Posterior vena cava (tissue), 2 donors: Measurements from ENCODE around the gene HNRNPA1L2. TPM values are rescaled to one million over a fixed set of nuclear protein-coding genes. Genes with fewer than 3 reads are reported as not detected.

ENCODE experiments used
- total RNA-seq, 2 donors: library from RNA; stranded (reverse); fragmentation: NEBNext Ultra II Directional; extraction: Animal tissue kit (Norgen Biotek cat#: 25700); gene quantifications; one replicate each; pipeline ENCODE4 v1.2.1, GENCODE V29; 2021
- donor health status: DM: yes; HTN: yes; CAD: no.
- donor health status: DM: yes; HTN: yes; CAD: no.

The HNRNPA1L2 gene
- total RNA-seq, 2 donors from 2014 or later: 5.6 to 7.5 TPM

Other genes starting within 250 kb of the HNRNPA1L2 start
- 1 to 10 TPM; 6.3 to 7.9 TPM for gene THSD1, start 236.3 kb upstream of the HNRNPA1L2 start, total RNA-seq
- gene VPS36, start 191.8 kb upstream of the HNRNPA1L2 start, total RNA-seq: 10 to 100 TPM; 38.2 to 40.7 TPM
- 1 to 10 TPM; 5.6 to 6.1 TPM for gene CKAP2, start 187.0 kb upstream of the HNRNPA1L2 start, total RNA-seq
- gene SUGT1, start 10.4 kb downstream of the HNRNPA1L2 start, total RNA-seq: 10 to 100 TPM; 43.2 to 45.8 TPM
- not detected for gene CNMD, start 97.4 kb downstream of the HNRNPA1L2 start, total RNA-seq
- not detected for gene PCDH8, start 206.2 kb downstream of the HNRNPA1L2 start, total RNA-seq